ENCODE results near the gene SDK2. TPM values are rescaled to one million over a fixed set of nuclear protein-coding genes. Genes with fewer than 3 reads are reported as not detected.
A peak's percentile ranks its signal among the peaks of the same experiment; 100 is the strongest.

The SDK2 gene
- total and polyA plus RNA-seq, 2 donors from 2014 or later: 0.37 to 2.4 TPM

DNA sequence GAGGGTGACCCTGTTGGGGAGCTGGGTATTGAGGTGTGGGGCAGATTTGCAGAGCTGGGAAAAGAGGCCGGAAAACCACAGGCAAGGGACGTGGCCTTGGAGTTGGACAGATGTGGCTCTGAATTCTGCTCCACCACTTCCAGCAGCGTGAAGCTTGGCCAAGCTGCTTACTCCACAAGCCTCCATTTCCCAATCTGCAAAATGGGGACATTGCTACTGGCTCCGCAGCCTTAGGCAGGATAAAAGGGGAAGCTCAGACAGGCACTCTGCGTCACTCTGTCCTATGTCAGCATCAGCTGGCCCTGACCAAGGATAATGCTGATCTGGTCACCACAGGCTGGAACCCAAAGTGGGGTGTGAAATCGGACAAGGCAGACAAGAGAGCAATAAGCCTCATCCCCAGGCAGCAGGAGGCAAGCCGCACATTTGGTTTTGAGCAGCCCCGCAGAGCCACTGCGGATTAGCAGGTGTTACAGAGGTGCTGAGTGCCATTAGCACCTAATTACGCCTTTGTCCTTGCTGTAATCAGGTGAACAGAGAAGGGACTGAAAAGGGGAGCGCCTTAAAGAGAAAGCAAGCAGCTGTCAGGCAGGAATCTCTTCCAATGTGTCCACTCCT lies 54.8 kb downstream of the SDK2 start:
- FAIRE-seq: no peak
- Histone ChIP-seq H3K36me3 (ENCODE audit: control insufficient read depth in 2 of 3, insufficient read depth in 3 of 3, low read length in 3 of 3) (no peaks in the 10 kb centered on the region), H3K4me3 (ENCODE audit: low read length in 3 of 3) (no peak overlapping the region), H3K27ac (ENCODE audit: low read depth in 2 of 2, low read length in 2 of 2) (no peak overlapping the region), H3K9ac (ENCODE audit: low read length in 3 of 3) (no peak overlapping the region), H3K4me1 (ENCODE audit: control insufficient read depth in 2 of 3, insufficient read depth in 2 of 3, low read depth in 1 of 3, low read length in 3 of 3) (peaks cover 0 to 6% (median 5%) of the 10 kb centered on the region in 3 donors), H3K9me3 (ENCODE audit: control insufficient read depth in 2 of 3, insufficient read depth in 1 of 3, low read length in 3 of 3) (no peaks in the 10 kb centered on the region), H3K27me3 (ENCODE audit: control insufficient read depth, insufficient read depth, low read length) (no peaks in the 10 kb centered on the region)
- TF ChIP-seq, protein P1, sequence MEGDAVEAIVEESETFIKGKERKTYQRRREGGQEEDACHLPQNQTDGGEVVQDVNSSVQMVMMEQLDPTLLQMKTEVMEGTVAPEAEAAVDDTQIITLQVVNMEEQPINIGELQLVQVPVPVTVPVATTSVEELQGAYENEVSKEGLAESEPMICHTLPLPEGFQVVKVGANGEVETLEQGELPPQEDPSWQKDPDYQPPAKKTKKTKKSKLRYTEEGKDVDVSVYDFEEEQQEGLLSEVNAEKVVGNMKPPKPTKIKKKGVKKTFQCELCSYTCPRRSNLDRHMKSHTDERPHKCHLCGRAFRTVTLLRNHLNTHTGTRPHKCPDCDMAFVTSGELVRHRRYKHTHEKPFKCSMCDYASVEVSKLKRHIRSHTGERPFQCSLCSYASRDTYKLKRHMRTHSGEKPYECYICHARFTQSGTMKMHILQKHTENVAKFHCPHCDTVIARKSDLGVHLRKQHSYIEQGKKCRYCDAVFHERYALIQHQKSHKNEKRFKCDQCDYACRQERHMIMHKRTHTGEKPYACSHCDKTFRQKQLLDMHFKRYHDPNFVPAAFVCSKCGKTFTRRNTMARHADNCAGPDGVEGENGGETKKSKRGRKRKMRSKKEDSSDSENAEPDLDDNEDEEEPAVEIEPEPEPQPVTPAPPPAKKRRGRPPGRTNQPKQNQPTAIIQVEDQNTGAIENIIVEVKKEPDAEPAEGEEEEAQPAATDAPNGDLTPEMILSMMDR (IDR thresholded peaks at IDR 0.05; ENCODE audit: borderline replicate concordance, extremely low read depth, insufficient read depth): no peak
- intact Hi-C loops (cut with DNase I): no loop called here
- no peak for DNase-seq

DNA sequence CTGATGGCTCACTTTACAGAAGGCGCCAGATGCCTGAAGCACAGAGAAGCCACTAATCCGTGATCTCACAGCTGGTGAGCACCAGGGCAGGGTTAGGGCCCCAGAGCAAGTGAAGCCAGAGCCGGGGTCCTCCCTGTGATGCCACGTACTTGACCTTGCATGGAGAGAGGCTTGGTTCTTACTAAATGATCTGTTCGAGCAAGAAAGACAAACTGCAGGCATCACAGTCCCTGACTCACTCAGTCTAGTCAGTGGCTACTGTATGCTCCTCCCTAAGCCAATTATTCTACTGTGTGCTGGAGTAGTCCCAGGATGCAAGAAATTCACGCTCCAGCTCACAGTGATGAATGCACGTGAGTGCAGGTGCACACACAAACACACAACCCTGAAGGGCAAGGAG lies 55.4 kb downstream of the SDK2 start:
- DNase-seq (peak in 2 of 5 donors; percentile 46 to 49), FAIRE-seq (no peak)
- Histone ChIP-seq H3K36me3 (ENCODE audit: control insufficient read depth in 2 of 3, insufficient read depth in 3 of 3, low read length in 3 of 3) (no peaks in the 10 kb centered on the region), H3K27me3 (ENCODE audit: control insufficient read depth, insufficient read depth, low read length) (no peaks in the 10 kb centered on the region), H3K9ac (ENCODE audit: low read length in 3 of 3) (no peak overlapping the region), H3K4me3 (ENCODE audit: low read length in 3 of 3) (no peak overlapping the region), H3K4me1 (ENCODE audit: control insufficient read depth in 2 of 3, insufficient read depth in 2 of 3, low read depth in 1 of 3, low read length in 3 of 3) (peaks cover 0 to 6% (median 5%) of the 10 kb centered on the region in 3 donors), H3K9me3 (ENCODE audit: control insufficient read depth in 2 of 3, insufficient read depth in 1 of 3, low read length in 3 of 3) (no peaks in the 10 kb centered on the region), H3K27ac (ENCODE audit: low read depth in 2 of 2, low read length in 2 of 2) (no peak overlapping the region)
- intact Hi-C loops (cut with DNase I): no loop called here
- TF ChIP-seq, protein P1 (IDR thresholded peaks at IDR 0.05; ENCODE audit: borderline replicate concordance, extremely low read depth, insufficient read depth): no peak

DNA sequence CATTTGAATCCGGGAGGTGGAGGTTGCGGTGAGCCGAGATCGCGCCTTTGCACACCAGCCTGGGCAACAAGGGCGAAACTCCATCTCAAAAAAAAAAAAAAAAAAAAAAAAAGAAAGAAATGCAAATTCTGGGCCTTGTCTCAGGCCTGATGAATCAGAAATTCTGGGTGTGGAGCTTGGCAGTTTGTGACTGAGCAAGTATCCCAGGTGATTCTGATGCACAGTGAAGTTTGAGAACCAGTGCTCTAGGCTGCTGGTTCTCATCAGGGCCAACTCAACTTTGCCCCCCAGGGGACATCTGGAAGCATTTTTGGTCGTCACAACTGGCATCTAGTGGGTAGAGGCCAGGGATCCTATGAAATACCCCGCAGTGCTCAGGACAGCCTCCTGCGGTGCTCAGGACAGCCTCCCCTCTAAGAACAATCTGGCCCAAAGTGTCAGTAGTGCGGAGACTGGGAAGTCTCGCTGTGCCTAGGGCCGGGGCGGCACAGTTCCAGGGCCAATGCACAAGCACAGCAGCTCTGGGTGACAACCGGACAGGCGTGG lies 55.9 kb downstream of the SDK2 start:
- H3K27me3 ChIP-seq (ENCODE audit: control insufficient read depth, insufficient read depth, low read length): no peaks in the 10 kb centered on the region
- H3K27ac ChIP-seq (ENCODE audit: low read depth in 2 of 2, low read length in 2 of 2): no peak overlapping the region
- FAIRE-seq: no peak
- no peaks in the 10 kb centered on the region for H3K36me3 ChIP-seq (ENCODE audit: control insufficient read depth in 2 of 3, insufficient read depth in 3 of 3, low read length in 3 of 3)
- H3K4me1 ChIP-seq (ENCODE audit: control insufficient read depth in 2 of 3, insufficient read depth in 2 of 3, low read depth in 1 of 3, low read length in 3 of 3): peaks cover 0 to 6% (median 5%) of the 10 kb centered on the region in 3 donors
- no peak overlapping the region for H3K9ac ChIP-seq (ENCODE audit: low read length in 3 of 3)
- intact Hi-C loops (cut with DNase I): no loop called here
- no peaks in the 10 kb centered on the region for H3K9me3 ChIP-seq (ENCODE audit: control insufficient read depth in 2 of 3, insufficient read depth in 1 of 3, low read length in 3 of 3)
- H3K4me3 ChIP-seq (ENCODE audit: low read length in 3 of 3): no peak overlapping the region
- no peak for DNase-seq
- TF ChIP-seq, protein P1 (IDR thresholded peaks at IDR 0.05; ENCODE audit: borderline replicate concordance, extremely low read depth, insufficient read depth): no peak

Data from kidney (tissue), 14 donors.